Esophagus muscularis mucosa (tissue), 3 donors: ENCODE measurements around the gene NMNAT3.

Experiments
- POLR2A ChIP-seq: fragments of 450-650 bp; IDR thresholded peaks from one replicate; pipeline ENCODE4 v1.6.1; 2017; ENCODE audit warnings: antibody characterized with exemption, moderate library complexity, mild to moderate bottlenecking, low read depth
- TF ChIP-seq, protein P1 (sequence below), 3 experiments: fragments of 200-600 bp in 2 of 3; fragments of 450-650 bp in 1 of 3; sonication (generic) in 2 of 3; IDR thresholded peaks; one replicate each; pipeline ENCODE4 v1.5.1; 2017 to 2019; ENCODE audit warnings: antibody characterized with exemption in 3 of 3, mild to moderate bottlenecking in 2 of 3, moderate library complexity in 1 of 3

DNA sequence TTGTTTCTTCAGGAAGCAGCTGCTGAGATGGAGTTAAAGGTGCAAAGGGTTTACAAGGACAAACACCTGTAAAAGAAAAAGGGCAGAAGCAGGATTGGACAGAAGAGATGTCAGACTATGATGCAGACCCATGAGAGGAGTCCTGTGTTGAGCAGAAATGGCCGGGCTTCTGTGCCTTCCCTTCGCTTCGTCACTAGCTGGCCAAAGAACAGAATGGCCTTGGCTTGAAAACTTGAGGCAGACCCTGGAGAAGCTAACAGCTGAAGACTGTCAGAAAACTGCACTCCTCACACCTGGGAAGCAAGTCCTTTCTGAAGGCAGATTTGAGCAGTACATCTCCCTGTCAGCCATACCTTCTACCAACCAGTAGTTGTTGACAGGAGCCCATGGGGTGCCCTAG lies 8.4 kb upstream of the NMNAT3 start:
- TF ChIP-seq, protein P1, sequence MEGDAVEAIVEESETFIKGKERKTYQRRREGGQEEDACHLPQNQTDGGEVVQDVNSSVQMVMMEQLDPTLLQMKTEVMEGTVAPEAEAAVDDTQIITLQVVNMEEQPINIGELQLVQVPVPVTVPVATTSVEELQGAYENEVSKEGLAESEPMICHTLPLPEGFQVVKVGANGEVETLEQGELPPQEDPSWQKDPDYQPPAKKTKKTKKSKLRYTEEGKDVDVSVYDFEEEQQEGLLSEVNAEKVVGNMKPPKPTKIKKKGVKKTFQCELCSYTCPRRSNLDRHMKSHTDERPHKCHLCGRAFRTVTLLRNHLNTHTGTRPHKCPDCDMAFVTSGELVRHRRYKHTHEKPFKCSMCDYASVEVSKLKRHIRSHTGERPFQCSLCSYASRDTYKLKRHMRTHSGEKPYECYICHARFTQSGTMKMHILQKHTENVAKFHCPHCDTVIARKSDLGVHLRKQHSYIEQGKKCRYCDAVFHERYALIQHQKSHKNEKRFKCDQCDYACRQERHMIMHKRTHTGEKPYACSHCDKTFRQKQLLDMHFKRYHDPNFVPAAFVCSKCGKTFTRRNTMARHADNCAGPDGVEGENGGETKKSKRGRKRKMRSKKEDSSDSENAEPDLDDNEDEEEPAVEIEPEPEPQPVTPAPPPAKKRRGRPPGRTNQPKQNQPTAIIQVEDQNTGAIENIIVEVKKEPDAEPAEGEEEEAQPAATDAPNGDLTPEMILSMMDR (IDR thresholded peaks at IDR 0.05), result no peak
- TF ChIP-seq POLR2A, result no peak
